Stimulated activated CD8-positive, alpha-beta memory T cell treated with anti-CD3 and anti-CD28 coated beads, Interleukin-15, amount 100 ng/mL, for 1 hour (primary cell): ENCODE data around the gene POLR3H.
"Not testable (repeated sequence)": the region's sequence is repeated elsewhere in the genome, so short reads cannot be mapped to it uniquely, and the experiment has no call there.

Source experiments
- DNase-seq: peaks from one replicate; pipeline ENCODE4 v3.0.0-alpha.2; 2020; ENCODE audit warnings: low read depth

The POLR3H gene

GRCh38 chr22:41543854-41544670 lies at the start of gene POLR3H:
Gene POLR3H, minus strand, starts transcription at chr22:41544470. Its CDS starts 369 bp downstream, at chr22:41544101.
- peak; percentile 90 for DNase-seq

- DNase-seq, result not testable (repeated sequence)
These were observed 49.2 kb upstream of the POLR3H start for GRCh38 chr22:41593336-41593960.

GRCh38 chr22:41589391-41590241 lies 45.3 kb upstream of the POLR3H start, which contains the start of gene PMM1:
Gene PMM1, minus strand, starts transcription at chr22:41589840. Its CDS starts 35 bp downstream, at chr22:41589805.
- DNase-seq, result peak; percentile 100

- no peak for DNase-seq
These were observed 43.1 kb upstream of the POLR3H start for GRCh38 chr22:41587347-41587723.

- DNase-seq, result no peak
These were observed 41.6 kb upstream of the POLR3H start for GRCh38 chr22:41585898-41586297.

GRCh38 chr22:41584881-41585280 lies 40.6 kb upstream of the POLR3H start:
- DNase-seq, result no peak

GRCh38 chr22:41582694-41583093 lies 38.4 kb upstream of the POLR3H start:
- no peak for DNase-seq

- DNase-seq, result no peak
These were observed 35.7 kb upstream of the POLR3H start for GRCh38 chr22:41579997-41580355.

- no peak for DNase-seq
These were observed 35.2 kb upstream of the POLR3H start for GRCh38 chr22:41579297-41579996.

- no peak for DNase-seq
These were observed 34.5 kb upstream of the POLR3H start for GRCh38 chr22:41578818-41579217.

- no peak for DNase-seq
These were observed 33.8 kb upstream of the POLR3H start for GRCh38 chr22:41578114-41578513.

- DNase-seq, result no peak
These were observed 32.6 kb upstream of the POLR3H start for GRCh38 chr22:41576877-41577276.

- no peak for DNase-seq
These were observed 31.3 kb upstream of the POLR3H start for GRCh38 chr22:41575533-41575932.

GRCh38 chr22:41574847-41575381 lies 30.6 kb upstream of the POLR3H start:
- DNase-seq, result no peak

GRCh38 chr22:41573677-41574076 lies 29.4 kb upstream of the POLR3H start:
- no peak for DNase-seq

- DNase-seq, result not testable (repeated sequence)
These were observed 28.0 kb upstream of the POLR3H start for GRCh38 chr22:41572305-41572704.

GRCh38 chr22:41571786-41572185 lies 27.5 kb upstream of the POLR3H start:
- DNase-seq, result no peak

- DNase-seq, result no peak
These were observed 26.0 kb upstream of the POLR3H start for GRCh38 chr22:41570221-41570620.

- no peak for DNase-seq
These were observed 24.5 kb upstream of the POLR3H start for GRCh38 chr22:41568811-41569210.

GRCh38 chr22:41567512-41567768 lies 23.2 kb upstream of the POLR3H start:
- DNase-seq, result no peak

GRCh38 chr22:41565403-41566054 lies 21.3 kb upstream of the POLR3H start:
- DNase-seq, result no peak
